Mucosa of stomach (tissue), 1 donor: ENCODE results near the gene VPS29.
"Not testable (repeated sequence)": the region's sequence is repeated elsewhere in the genome, so short reads cannot be mapped to it uniquely, and the experiment has no call there.

ENCODE experiments used
- H3K27me3 ChIP-seq: one replicate; pipeline ENCODE4 v1.7.0; 2013; ENCODE audit warnings: mild to moderate bottlenecking, low read length; ENCODE audit not compliant: control insufficient read depth, insufficient read depth
- H3K36me3 ChIP-seq: one replicate; pipeline ENCODE4 v1.7.0; 2013; ENCODE audit warnings: low read length; ENCODE audit not compliant: control insufficient read depth, insufficient read depth
- H3K4me1 ChIP-seq: one replicate; pipeline ENCODE4 v1.7.0; 2013; ENCODE audit warnings: mild to moderate bottlenecking, low read length; ENCODE audit not compliant: control insufficient read depth, insufficient read depth
- H3K4me3 ChIP-seq: one replicate; pipeline ENCODE4 v1.7.0; 2013; ENCODE audit warnings: low read length
- H3K9ac ChIP-seq: one replicate; pipeline ENCODE4 v1.7.0; 2013; ENCODE audit warnings: mild to moderate bottlenecking, low read length, moderate library complexity
- H3K9me3 ChIP-seq: one replicate; pipeline ENCODE4 v1.7.0; 2013; ENCODE audit warnings: mild to moderate bottlenecking, low read length, moderate library complexity; ENCODE audit not compliant: control insufficient read depth
- donor health status: Pancreatic carcinoma.

The VPS29 gene

DNA sequence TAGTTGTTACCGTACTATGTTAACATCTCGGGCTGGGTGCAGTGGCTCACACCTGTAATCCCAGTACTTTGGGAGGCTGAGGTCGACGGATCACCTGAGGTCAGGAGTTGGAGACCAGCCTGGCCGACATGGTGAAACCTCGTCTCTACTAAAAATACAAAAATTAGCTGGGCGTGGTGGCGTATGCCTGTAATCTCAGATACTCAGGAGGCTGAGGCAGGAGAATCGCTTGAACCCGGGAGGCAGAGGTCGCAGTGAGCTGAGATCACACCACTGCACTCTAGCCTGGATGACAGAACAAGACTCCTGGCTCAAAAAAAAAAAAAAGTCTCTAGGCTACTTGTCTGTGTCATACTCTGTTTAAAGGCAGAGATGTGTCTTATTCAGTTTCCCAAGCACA lies 36.1 kb downstream of the VPS29 start:
- H3K4me3 ChIP-seq = not testable (repeated sequence)

DNA sequence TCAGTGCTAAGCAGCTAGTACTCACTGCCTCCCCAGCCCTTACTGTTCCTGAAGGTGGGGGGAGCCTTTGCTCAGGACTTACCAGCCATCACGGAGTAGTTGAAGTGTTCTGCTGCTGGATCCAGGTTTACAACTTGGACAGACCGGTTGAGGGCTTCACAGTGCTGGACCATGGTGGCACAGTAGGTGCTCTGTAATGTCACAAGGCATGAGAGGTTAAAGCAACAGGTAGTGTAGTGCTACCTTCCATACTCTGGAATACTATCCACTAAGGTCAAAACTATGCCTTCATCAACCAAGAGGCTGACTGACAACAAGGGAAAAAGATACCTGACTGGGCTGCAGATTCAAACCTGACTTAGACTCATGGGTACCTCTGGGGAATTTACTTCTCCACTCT lies 36.9 kb downstream of the VPS29 start:
- H3K36me3 ChIP-seq = no peaks in the 10 kb centered on the region
- H3K9ac ChIP-seq = no peak overlapping the region
- no peaks in the 10 kb centered on the region for H3K9me3 ChIP-seq
- no peaks in the 10 kb centered on the region for H3K4me1 ChIP-seq
- H3K27me3 ChIP-seq = no peaks in the 10 kb centered on the region
- H3K4me3 ChIP-seq = no peak overlapping the region

More for the DNA sequence above, 36.1 kb downstream of the VPS29 start:
- H3K4me1 ChIP-seq, H3K9ac ChIP-seq, H3K9me3 ChIP-seq, H3K36me3 ChIP-seq, H3K27me3 ChIP-seq: not testable (repeated sequence)

DNA sequence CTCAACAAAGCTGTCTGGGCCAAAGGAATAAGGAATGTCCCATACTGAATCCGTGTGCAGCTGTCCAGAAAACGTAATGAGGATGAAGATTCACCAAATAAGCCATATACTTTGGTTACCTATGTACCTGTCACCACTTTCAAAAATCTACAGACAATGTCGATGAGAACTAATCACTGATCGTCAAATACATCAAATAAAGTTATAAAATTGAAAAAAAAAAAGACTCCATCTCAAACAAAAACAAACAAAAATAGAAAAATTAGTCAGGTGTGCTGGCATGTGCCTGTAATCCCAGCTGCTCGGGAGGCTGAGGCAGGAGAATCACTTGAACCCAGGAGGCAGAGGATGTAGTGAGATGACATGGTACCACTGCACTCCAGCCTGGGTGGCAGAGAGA lies 40.7 kb downstream of the VPS29 start:
- not testable (repeated sequence) for H3K36me3 ChIP-seq, H3K9me3 ChIP-seq, H3K4me3 ChIP-seq, H3K4me1 ChIP-seq, H3K27me3 ChIP-seq, H3K9ac ChIP-seq

DNA sequence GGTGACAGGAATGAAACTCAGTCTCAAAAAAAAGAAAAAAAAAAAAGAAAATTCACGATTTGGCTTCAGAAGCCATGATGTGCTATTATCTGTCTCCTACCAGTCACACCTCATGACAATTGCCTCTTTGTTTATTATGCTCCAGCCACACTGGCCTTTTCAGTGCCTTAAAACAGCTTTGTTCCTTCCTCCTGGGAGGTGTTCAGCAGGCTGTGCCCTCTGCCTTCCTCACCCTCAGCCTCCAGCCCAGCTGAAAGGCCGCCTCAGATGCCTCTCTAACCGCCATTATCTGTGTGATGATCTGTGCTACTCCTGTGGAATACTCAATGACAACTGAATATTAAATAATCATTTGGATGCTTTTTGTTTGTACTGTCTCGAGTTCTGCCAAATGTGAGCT lies 43.2 kb downstream of the VPS29 start:
- no peaks in the 10 kb centered on the region for H3K36me3 ChIP-seq

DNA sequence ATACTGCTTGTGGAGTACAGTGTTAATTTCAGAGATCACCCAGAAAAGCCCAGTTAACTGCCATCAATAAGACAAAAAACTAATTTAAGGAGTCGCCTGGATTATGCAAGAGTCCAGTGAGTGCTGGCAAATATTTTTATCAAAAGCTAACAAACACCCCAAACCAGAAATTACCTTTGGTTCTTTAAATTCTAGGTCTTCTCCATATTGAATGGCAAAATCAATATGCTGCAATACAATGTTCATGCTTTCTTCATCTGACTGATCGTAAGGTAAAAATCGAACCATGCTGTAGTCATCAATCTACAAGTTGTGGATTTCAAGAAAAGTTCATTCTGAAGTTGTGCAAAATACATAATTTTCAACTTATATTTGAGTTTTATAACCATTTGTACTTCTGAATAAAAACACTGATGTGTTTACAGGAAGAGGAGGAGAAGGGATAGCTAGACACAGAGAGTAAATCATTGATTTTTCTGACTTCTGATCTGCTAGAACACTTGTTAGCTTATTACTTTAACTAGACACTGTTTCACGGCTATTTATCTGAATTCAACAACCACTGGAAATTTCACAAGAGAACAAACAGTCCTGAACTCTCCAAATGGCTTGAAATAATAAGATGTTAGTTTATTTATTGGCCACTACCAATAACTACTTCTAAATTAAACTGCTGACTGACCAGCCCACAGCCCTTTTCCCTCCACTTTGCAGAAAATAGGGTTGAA lies 48.2 kb downstream of the VPS29 start:
- Histone ChIP-seq H3K36me3 (no peaks in the 10 kb centered on the region), H3K9ac (no peak overlapping the region), H3K4me3 (no peak overlapping the region), H3K27me3 (no peaks in the 10 kb centered on the region), H3K4me1 (no peaks in the 10 kb centered on the region), H3K9me3 (no peaks in the 10 kb centered on the region)

More for the DNA sequence above, 43.2 kb downstream of the VPS29 start:
- Histone ChIP-seq H3K9me3 (no peaks in the 10 kb centered on the region), H3K9ac (no peak overlapping the region), H3K4me1 (no peaks in the 10 kb centered on the region), H3K27me3 (no peaks in the 10 kb centered on the region), H3K4me3 (no peak overlapping the region)

DNA sequence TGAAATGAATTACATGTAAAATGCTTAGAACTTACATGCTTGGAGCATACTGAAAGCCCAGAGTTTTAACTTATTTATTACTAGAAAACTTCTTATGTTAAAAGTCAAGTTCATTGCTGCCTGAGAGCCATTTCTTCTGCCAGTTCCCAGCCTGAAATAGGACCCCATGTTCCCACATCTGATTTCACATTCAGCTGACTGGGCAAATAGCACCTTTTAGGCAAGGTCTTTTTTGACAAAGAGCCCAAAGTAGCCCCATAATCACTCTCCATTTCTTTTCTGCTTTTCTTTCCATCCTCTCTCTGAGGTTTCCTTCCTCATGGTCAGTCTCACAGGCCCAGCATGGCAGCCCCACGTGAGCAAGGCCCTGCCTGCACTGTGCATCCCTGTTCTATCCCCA lies 50.6 kb downstream of the VPS29 start:
- Histone ChIP-seq H3K27me3 (no peaks in the 10 kb centered on the region), H3K9ac (no peak overlapping the region), H3K4me1 (no peaks in the 10 kb centered on the region), H3K36me3 (no peaks in the 10 kb centered on the region), H3K9me3 (no peaks in the 10 kb centered on the region), H3K4me3 (no peak overlapping the region)

DNA sequence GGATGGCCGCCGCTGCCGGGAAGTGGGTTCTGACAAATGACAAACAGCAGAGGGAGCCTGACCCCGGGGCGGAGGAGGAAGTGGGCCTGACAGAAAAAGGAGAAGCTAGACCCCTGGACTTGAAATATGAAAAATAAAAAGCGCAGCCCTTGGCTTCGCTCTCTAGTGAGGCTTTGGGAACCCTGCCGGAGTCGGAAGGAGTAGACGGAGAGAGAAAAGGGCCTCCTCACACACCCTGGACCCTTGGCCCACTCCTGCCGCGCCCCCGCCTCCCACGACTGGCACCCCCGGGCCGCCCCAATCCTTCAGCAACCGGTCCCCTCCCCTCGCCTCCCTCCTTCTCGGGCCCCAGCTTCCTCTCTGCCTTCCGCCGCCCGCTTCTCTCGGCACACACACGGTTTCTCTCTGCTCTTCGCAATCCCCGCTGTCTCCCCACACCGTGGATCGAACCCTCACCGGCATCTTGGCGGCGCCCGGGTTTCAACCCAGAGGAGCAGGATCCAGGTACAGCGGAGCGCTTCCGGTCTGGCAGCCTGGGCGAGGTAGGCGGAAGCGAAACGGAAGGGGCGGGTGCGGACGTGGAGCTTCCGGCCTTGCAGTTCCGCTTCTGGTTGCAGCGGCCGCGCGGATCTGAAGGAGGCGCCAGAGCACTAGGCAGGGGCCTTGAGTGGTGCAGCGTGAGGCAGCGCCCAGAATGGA lies 52.0 kb downstream of the VPS29 start, which contains the start of gene ARPC3:
TSS of gene ARPC3 (minus strand) at position 539 of the 699 bp plus-strand sequence. CDS start at position 462, 77 bp downstream.
- Histone ChIP-seq H3K36me3 (no peaks in the 10 kb centered on the region), H3K27me3 (no peaks in the 10 kb centered on the region), H3K9me3 (no peaks in the 10 kb centered on the region), H3K4me1 (no peaks in the 10 kb centered on the region), H3K9ac (peak within 1 kb of the TSS; percentile 99), H3K4me3 (peak within 1 kb of the TSS; percentile 73)

DNA sequence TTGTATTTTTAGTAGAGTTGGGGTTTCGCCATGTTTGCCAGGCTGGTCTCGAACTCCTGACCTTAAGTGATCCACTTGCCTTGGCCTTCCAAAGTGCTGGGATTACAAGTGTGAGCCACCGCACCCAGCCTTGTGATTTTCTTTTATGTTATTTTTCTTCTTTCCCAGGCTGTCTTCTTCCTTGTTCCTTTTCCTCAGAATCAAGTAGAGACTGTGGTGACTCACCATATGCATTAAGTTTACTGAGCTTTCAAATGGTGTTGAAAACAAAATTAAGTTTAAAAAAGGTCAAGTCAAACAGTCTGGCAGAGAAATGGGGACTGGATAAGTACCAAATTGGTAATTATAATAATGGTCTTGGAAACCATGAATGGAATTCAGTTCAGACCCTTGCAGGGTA lies 57.5 kb downstream of the VPS29 start:
- H3K9ac ChIP-seq = no peak overlapping the region
- H3K4me1 ChIP-seq = no peaks in the 10 kb centered on the region
- no peak overlapping the region for H3K4me3 ChIP-seq
- no peaks in the 10 kb centered on the region for H3K27me3 ChIP-seq
- no peaks in the 10 kb centered on the region for H3K36me3 ChIP-seq
- H3K9me3 ChIP-seq = no peaks in the 10 kb centered on the region
